ENCODE results near the gene CD160.
"Not testable (repeated sequence)": the region's sequence is repeated elsewhere in the genome, so short reads cannot be mapped to it uniquely, and the experiment has no call there.

The CD160 gene

GRCh38 chr1:145758116-145758515 lies 38.8 kb downstream of the CD160 start:
- ChIA-PET POLR2A (ENCODE audit: low non-redundant PET) (no interaction called here), CTCF (interaction anchor here (0.6 kb wide), 2 partner anchors 148 to 219 kb away, joined by 4 read pairs; no protein-coding TSS in a partner anchor)
- TF ChIP-seq CTCF (conservative IDR thresholded peaks at IDR 0.05; ENCODE audit: low read depth): no peak
- H3K27ac ChIP-seq: no peak overlapping the region
- DNase-seq (ENCODE audit: low spot score): no peak

- CTCF ChIA-PET: interaction anchor here (0.6 kb wide), 1 partner anchor 147 kb away, joined by 4 read pairs; no protein-coding TSS in a partner anchor
- no peak for DNase-seq (ENCODE audit: low spot score)
- no peak overlapping the region for H3K27ac ChIP-seq
- POLR2A ChIA-PET (ENCODE audit: low non-redundant PET): no interaction called here
- TF ChIP-seq CTCF (conservative IDR thresholded peaks at IDR 0.05; ENCODE audit: low read depth): no peak
Measured at GRCh38 chr1:145758575-145758974, 39.3 kb downstream of the CD160 start.

- no peak overlapping the region for H3K27ac ChIP-seq
- POLR2A ChIA-PET (ENCODE audit: low non-redundant PET): no interaction called here
- no peak for TF ChIP-seq CTCF (conservative IDR thresholded peaks at IDR 0.05; ENCODE audit: low read depth)
- CTCF ChIA-PET: interaction anchor here (0.9 kb wide), 1 partner anchor 16 kb away, joined by 3 read pairs; no protein-coding TSS in a partner anchor
- DNase-seq (ENCODE audit: low spot score): no peak
Measured at GRCh38 chr1:145759721-145760120, 40.4 kb downstream of the CD160 start.

GRCh38 chr1:145760395-145760949 lies 41.2 kb downstream of the CD160 start:
- CTCF ChIA-PET: interaction anchor here (0.9 kb wide), 1 partner anchor 16 kb away, joined by 3 read pairs; no protein-coding TSS in a partner anchor
- H3K27ac ChIP-seq; DNase-seq (ENCODE audit: low spot score); POLR2A ChIA-PET (ENCODE audit: low non-redundant PET): not testable (repeated sequence)

GRCh38 chr1:145761498-145761897 lies 42.2 kb downstream of the CD160 start:
- POLR2A ChIA-PET (ENCODE audit: low non-redundant PET); H3K27ac ChIP-seq; CTCF ChIA-PET; DNase-seq (ENCODE audit: low spot score): not testable (repeated sequence)

GRCh38 chr1:145762001-145762400 lies 42.7 kb downstream of the CD160 start:
- CTCF ChIA-PET: interaction anchor here (0.5 kb wide), 1 partner anchor 62 kb away, joined by 5 read pairs; the partner anchor contains the start of genes POLR3C and RNF115
- DNase-seq (ENCODE audit: low spot score); POLR2A ChIA-PET (ENCODE audit: low non-redundant PET); H3K27ac ChIP-seq: not testable (repeated sequence)

GRCh38 chr1:145764231-145764940 lies 45.1 kb downstream of the CD160 start:
- DNase-seq (ENCODE audit: low spot score); CTCF ChIA-PET; H3K27ac ChIP-seq; POLR2A ChIA-PET (ENCODE audit: low non-redundant PET): not testable (repeated sequence)

- DNase-seq (ENCODE audit: low spot score); H3K27ac ChIP-seq; CTCF ChIA-PET; POLR2A ChIA-PET (ENCODE audit: low non-redundant PET): not testable (repeated sequence)
Measured at GRCh38 chr1:145765127-145765526, 45.8 kb downstream of the CD160 start.

GRCh38 chr1:145765585-145766360 lies 46.5 kb downstream of the CD160 start:
- DNase-seq (ENCODE audit: low spot score); CTCF ChIA-PET; H3K27ac ChIP-seq; POLR2A ChIA-PET (ENCODE audit: low non-redundant PET): not testable (repeated sequence)

- POLR2A ChIA-PET (ENCODE audit: low non-redundant PET); H3K27ac ChIP-seq; CTCF ChIA-PET; DNase-seq (ENCODE audit: low spot score): not testable (repeated sequence)
Measured at GRCh38 chr1:145766926-145767325, 47.6 kb downstream of the CD160 start.

GRCh38 chr1:145768004-145768403 lies 48.7 kb downstream of the CD160 start:
- POLR2A ChIA-PET (ENCODE audit: low non-redundant PET); DNase-seq (ENCODE audit: low spot score); CTCF ChIA-PET: not testable (repeated sequence)
- H3K27ac ChIP-seq: 0 out of 2 replicates have a peak overlapping the region, but pooled peaks have one; percentile 10
